Activated naive CD8-positive, alpha-beta T cell treated with anti-CD3 and anti-CD28 coated beads, Interleukin-2, amount 50 U/mL, for 24 hours (primary cell): Measurements from ENCODE around the gene MIER2.
"Not testable (repeated sequence)": the region's sequence is repeated elsewhere in the genome, so short reads cannot be mapped to it uniquely, and the experiment has no call there.

ENCODE experiments used
- ATAC-seq: fragments of 150-1000 bp; cut with Tn5 transposase; one replicate; pipeline ENCODE4 v1.10.0; 2021
- DNase-seq: peaks from one replicate; pipeline ENCODE4 v3.0.0; 2021
- H3K27ac Mint-ChIP-seq: one replicate; pipeline ENCODE4 v1.8.0; 2021; ENCODE audit warnings: mild to moderate bottlenecking, mixed read lengths
- H3K27me3 Mint-ChIP-seq: one replicate; pipeline ENCODE4 v1.8.0; 2021; ENCODE audit warnings: mixed read lengths
- H3K36me3 Mint-ChIP-seq: one replicate; pipeline ENCODE4 v1.8.0; 2021; ENCODE audit warnings: low read depth, mixed read lengths
- H3K4me1 Mint-ChIP-seq: one replicate; pipeline ENCODE4 v1.8.0; 2021; ENCODE audit warnings: mixed read lengths
- H3K4me3 Mint-ChIP-seq: one replicate; pipeline ENCODE4 v1.8.0; 2021; ENCODE audit warnings: mild to moderate bottlenecking, moderate library complexity, mixed read lengths
- H3K9me3 Mint-ChIP-seq: one replicate; pipeline ENCODE4 v1.8.0; 2021; ENCODE audit warnings: mixed read lengths

Gene MIER2

GRCh38 chr19:273393-273792 lies 71.2 kb downstream of the MIER2 start:
- ATAC-seq (no peak), DNase-seq (no peak)
- H3K4me1 Mint-ChIP-seq = no peaks in the 10 kb centered on the region
- H3K27ac Mint-ChIP-seq = no peak overlapping the region
- no peak overlapping the region for H3K4me3 Mint-ChIP-seq
- H3K9me3 Mint-ChIP-seq = no peaks in the 10 kb centered on the region
- H3K27me3 Mint-ChIP-seq = peaks cover 40% of the 10 kb centered on the region
- H3K36me3 Mint-ChIP-seq = no peaks in the 10 kb centered on the region

GRCh38 chr19:271856-272255 lies 72.7 kb downstream of the MIER2 start:
- Mint-ChIP-seq H3K4me3 (no peak overlapping the region), H3K27ac (no peak overlapping the region), H3K4me1 (peaks cover 4% of the 10 kb centered on the region), H3K9me3 (no peaks in the 10 kb centered on the region), H3K36me3 (no peaks in the 10 kb centered on the region), H3K27me3 (peaks cover 38% of the 10 kb centered on the region)
- DNase-seq (no peak), ATAC-seq (no peak)

GRCh38 chr19:270766-271318 lies 73.8 kb downstream of the MIER2 start:
- H3K27me3 Mint-ChIP-seq = peaks cover 43% of the 10 kb centered on the region
- not testable (repeated sequence) for ATAC-seq

GRCh38 chr19:269241-269640 lies 75.4 kb downstream of the MIER2 start:
- peaks cover 8% of the 10 kb centered on the region for H3K4me1 Mint-ChIP-seq
- H3K27me3 Mint-ChIP-seq = peaks cover 51% of the 10 kb centered on the region
- H3K4me3 Mint-ChIP-seq = no peak overlapping the region
- ATAC-seq (no peak), DNase-seq (no peak)
- H3K36me3 Mint-ChIP-seq = no peaks in the 10 kb centered on the region
- no peaks in the 10 kb centered on the region for H3K9me3 Mint-ChIP-seq
- H3K27ac Mint-ChIP-seq = no peak overlapping the region

More at GRCh38 chr19:270766-271318, 73.8 kb downstream of the MIER2 start:
- not testable (repeated sequence) for H3K36me3 Mint-ChIP-seq, DNase-seq, H3K4me3 Mint-ChIP-seq, H3K9me3 Mint-ChIP-seq, H3K27ac Mint-ChIP-seq, H3K4me1 Mint-ChIP-seq

GRCh38 chr19:262125-262524 lies 82.5 kb downstream of the MIER2 start:
- Mint-ChIP-seq H3K4me1 (peaks cover 13% of the 10 kb centered on the region), H3K36me3 (no peaks in the 10 kb centered on the region), H3K27me3 (peaks cover 40% of the 10 kb centered on the region), H3K9me3 (no peaks in the 10 kb centered on the region), H3K4me3 (no peak overlapping the region), H3K27ac (peak overlapping the region; percentile 29)
- no peak for DNase-seq
- ATAC-seq = peak; percentile 63

GRCh38 chr19:256804-257203 lies 87.8 kb downstream of the MIER2 start:
- H3K4me1 Mint-ChIP-seq, H3K27ac Mint-ChIP-seq, H3K4me3 Mint-ChIP-seq, H3K9me3 Mint-ChIP-seq, ATAC-seq, DNase-seq, H3K36me3 Mint-ChIP-seq: not testable (repeated sequence)
- H3K27me3 Mint-ChIP-seq = peaks cover 34% of the 10 kb centered on the region
